IPS-20b (cell line): Measurements from ENCODE around the gene TSPO.

ENCODE experiments used
- H3K27ac ChIP-seq: one replicate; pipeline ENCODE4 v1.5.1; 2013; ENCODE audit warnings: low read length
- H3K27me3 ChIP-seq: 2 replicates; pipeline ENCODE4 v1.6.1; 2013; ENCODE audit warnings: mild to moderate bottlenecking, low read length, inconsistent platforms; ENCODE audit not compliant: insufficient read depth
- H3K36me3 ChIP-seq: 2 replicates; pipeline ENCODE4 v1.6.1; 2013; ENCODE audit warnings: low read depth, mild to moderate bottlenecking, inconsistent platforms, low read length, moderate library complexity; ENCODE audit not compliant: insufficient read depth
- H3K4me1 ChIP-seq: 2 replicates; pipeline ENCODE4 v1.6.1; 2013; ENCODE audit warnings: mild to moderate bottlenecking, control low read depth, inconsistent platforms, low read length, moderate library complexity; ENCODE audit not compliant: insufficient read depth
- H3K4me3 ChIP-seq: 2 replicates; pipeline ENCODE4 v1.5.1; 2013; ENCODE audit warnings: mild to moderate bottlenecking, low read length, inconsistent platforms
- H3K9ac ChIP-seq: 2 replicates; pipeline ENCODE4 v1.6.1; 2013; ENCODE audit warnings: low read depth, mild to moderate bottlenecking, inconsistent platforms, low read length, moderate library complexity
- H3K9me3 ChIP-seq: 2 replicates; pipeline ENCODE4 v1.6.1; 2013; ENCODE audit warnings: mild to moderate bottlenecking, low read depth, low read length, inconsistent platforms; ENCODE audit not compliant: insufficient read depth

The TSPO gene

DNA sequence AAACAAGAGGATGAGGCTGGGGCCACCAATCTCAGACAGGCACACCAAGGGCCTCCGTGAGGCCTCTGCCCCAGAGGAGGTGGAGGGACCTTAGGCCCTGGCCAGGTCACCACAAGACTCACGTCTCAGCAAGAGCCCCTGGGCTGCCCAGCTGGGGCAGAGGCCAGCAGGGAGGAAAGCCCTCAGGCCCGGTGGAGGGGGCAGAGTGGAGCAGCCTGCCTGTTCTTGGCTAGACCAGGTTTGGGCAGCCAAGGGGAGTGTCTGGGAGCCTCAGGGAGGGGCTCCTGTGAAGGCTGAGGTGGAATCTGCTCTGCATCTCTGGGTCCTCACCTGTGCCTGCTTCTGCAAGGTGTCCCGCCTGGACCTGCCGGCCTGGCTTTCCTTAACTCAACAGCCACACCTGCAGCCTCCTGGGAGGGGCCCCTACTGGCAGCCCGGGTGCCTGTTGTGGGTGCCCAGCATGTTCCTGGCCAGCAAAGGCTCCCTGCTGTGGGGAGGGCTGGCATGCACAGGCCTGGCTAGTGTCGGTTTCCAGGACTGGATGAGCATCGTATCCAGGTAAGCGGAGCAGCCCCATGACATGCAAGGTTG, 23.7 kb downstream of the TSPO start:
- H3K4me1 ChIP-seq: no peaks in the 10 kb centered on the region
- no peak overlapping the region for H3K4me3 ChIP-seq
- peaks cover 91% of the 10 kb centered on the region for H3K36me3 ChIP-seq
- no peak overlapping the region for H3K9ac ChIP-seq
- no peak overlapping the region for H3K27ac ChIP-seq
- no peaks in the 10 kb centered on the region for H3K9me3 ChIP-seq
- H3K27me3 ChIP-seq: no peaks in the 10 kb centered on the region

DNA sequence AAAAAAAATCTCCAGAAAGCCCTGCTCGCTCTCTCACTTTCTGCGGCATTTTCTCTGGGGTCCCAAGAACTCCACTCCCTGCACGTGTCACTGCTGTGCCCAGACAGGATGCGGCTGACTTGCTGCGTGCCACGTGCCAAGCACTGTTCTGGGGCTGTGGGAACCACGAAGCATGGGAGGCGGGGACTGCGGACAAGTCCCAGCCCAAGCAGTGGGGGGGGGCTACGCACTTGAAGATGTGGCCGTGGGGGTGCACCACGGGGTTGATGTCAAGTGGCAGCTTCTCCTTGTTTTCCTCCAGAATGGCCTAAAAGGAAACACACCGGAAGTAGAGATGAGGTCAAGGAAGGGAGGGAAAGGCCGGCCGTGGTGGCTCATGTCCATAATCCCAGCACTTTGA, 24.7 kb downstream of the TSPO start:
- Histone ChIP-seq H3K27ac (no peak overlapping the region), H3K9ac (no peak overlapping the region), H3K4me1 (no peaks in the 10 kb centered on the region), H3K4me3 (no peak overlapping the region), H3K9me3 (no peaks in the 10 kb centered on the region), H3K36me3 (peaks cover 90% of the 10 kb centered on the region), H3K27me3 (no peaks in the 10 kb centered on the region)

DNA sequence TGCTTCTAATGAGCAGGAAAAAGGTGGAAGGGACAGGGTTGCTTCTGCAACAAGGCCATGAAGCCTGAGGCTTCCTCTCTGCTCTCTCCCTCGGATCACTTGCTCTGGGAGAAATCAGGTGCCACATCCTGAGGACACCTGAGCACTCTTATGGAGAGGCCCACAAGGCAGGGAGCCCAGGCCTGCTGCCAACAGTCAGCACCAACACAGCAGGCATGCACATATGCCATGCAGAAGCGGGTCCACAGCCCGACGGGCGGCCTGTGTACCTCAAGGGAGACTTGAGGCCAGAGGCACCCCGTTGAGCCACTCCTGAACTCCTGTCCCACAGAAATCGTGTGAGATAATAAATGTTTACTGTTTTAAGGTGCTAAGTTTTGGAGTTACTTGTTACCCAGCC, 26.1 kb downstream of the TSPO start:
- Histone ChIP-seq H3K9me3 (no peaks in the 10 kb centered on the region), H3K4me3 (no peak overlapping the region), H3K4me1 (no peaks in the 10 kb centered on the region), H3K27ac (no peak overlapping the region), H3K9ac (no peak overlapping the region), H3K27me3 (no peaks in the 10 kb centered on the region), H3K36me3 (peaks cover 89% of the 10 kb centered on the region)

DNA sequence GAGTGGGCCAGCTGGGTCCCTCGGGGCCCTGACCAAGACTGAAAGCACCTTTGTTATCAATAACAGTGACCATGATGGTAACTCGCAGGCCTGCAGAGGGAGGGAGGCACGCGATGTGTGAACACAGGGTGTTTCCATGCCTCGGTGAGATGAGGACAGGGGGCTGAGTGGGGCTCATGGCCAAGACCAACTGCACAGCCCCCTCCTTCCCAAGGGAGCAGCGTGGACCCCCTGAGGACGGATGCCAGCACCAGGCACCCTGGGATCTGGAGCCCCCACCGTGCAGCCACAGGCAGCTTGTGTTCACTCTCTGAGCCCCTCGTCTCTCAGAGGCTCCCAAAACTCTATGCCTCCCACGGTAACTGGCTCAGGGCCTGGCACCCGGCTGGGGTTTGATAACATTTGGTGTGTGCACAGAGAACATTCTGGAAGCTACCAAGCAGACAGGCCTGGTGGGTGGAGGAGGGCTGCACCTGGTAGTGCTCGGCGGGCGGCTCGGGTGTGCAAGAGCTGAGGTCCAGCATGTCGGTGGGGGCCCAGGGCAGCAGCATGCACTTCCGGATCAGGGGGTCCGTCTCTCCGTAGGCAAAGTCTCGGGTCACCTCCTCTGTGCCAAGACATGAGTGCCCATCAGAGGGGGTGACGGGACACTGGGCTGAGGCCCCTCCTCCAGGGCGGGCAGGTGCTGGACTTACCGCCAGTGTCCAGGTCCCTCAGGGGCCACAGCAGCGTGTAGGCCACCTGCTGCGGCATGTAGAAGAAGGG, 28.0 kb downstream of the TSPO start:
- Histone ChIP-seq H3K9me3 (no peaks in the 10 kb centered on the region), H3K27me3 (no peaks in the 10 kb centered on the region), H3K36me3 (peaks cover 87% of the 10 kb centered on the region), H3K9ac (no peak overlapping the region), H3K27ac (no peak overlapping the region), H3K4me3 (no peak overlapping the region), H3K4me1 (no peaks in the 10 kb centered on the region)

DNA sequence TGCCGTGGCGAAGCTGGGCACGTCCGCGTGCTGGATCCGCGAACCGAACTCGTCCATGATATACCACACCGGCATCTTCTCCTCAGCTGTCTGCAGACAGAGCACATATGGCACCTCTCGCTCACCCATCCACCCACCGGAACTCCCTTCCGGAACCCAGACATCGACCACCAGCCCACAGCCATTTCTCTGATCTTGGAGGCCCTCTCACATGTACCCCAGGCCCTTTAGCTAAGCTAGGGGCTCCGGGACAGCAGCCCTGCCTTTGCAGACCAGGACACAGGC, 28.5 kb downstream of the TSPO start:
- Histone ChIP-seq H3K9ac (no peak overlapping the region), H3K4me3 (no peak overlapping the region), H3K36me3 (peaks cover 81% of the 10 kb centered on the region), H3K27ac (no peak overlapping the region), H3K4me1 (no peaks in the 10 kb centered on the region), H3K27me3 (no peaks in the 10 kb centered on the region), H3K9me3 (no peaks in the 10 kb centered on the region)

DNA sequence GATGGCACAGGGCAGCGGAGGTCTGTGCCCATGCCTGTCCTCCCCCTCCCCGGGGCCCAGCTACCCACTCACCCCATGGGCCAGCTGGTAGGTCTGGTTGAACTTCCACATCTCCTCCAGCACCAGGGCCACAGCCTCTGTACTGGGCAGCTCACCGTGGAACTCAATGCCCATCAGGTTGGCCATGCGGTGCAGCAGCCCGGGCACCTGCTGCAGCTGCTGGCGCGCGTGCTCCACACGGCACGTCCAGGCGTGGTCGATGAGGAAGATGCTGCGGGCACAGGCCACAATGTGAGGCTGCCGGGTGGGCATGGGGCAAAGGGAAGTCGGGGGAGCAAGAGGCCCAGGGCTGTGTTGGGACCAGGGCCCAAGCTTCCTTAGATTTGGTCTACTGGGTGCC, 29.3 kb downstream of the TSPO start:
- Histone ChIP-seq H3K9me3 (no peaks in the 10 kb centered on the region), H3K9ac (no peak overlapping the region), H3K36me3 (peaks cover 73% of the 10 kb centered on the region), H3K4me1 (peaks cover 5% of the 10 kb centered on the region), H3K27me3 (no peaks in the 10 kb centered on the region), H3K27ac (no peak overlapping the region), H3K4me3 (no peak overlapping the region)

DNA sequence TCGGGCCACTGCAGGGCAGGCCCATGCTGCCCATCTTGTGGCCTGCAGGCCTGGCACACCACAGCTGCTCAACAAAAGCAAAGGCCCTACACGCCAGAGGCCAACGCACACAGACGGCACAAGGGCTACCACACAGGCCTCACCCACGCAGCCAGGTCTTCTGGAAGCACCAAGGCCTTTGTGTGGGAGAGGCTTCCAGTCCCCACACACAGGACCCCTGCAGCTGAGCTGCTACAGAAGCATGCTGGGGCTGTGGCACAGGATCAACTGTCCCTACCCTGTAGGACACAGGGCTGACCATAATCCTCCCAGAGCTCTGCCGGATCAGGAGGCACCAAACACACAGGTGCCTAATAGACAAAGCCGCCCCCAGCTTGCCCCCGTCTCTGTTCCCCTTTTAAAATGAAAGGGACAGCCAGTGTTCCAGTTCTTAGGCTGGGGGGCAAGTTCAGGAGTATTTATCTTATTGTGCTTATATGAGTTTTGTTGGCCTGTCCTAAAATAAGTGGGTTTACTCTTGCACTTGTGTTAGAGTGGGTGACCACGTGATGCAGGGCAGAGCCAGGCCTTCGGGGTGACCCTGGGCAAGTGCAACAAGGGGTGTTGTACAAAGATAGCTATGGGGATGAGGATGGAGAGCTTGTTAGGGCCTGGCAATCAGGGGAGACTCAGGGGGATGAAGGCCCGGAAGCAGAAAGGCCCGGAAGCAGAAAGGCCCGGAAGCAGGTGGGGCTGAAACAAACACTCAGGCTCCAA, 30.1 kb downstream of the TSPO start:
- peaks cover 67% of the 10 kb centered on the region for H3K36me3 ChIP-seq
- no peak overlapping the region for H3K9ac ChIP-seq
- H3K27me3 ChIP-seq: no peaks in the 10 kb centered on the region
- H3K27ac ChIP-seq: no peak overlapping the region
- H3K4me1 ChIP-seq: peaks cover 6% of the 10 kb centered on the region
- H3K9me3 ChIP-seq: no peaks in the 10 kb centered on the region
- H3K4me3 ChIP-seq: no peak overlapping the region

DNA sequence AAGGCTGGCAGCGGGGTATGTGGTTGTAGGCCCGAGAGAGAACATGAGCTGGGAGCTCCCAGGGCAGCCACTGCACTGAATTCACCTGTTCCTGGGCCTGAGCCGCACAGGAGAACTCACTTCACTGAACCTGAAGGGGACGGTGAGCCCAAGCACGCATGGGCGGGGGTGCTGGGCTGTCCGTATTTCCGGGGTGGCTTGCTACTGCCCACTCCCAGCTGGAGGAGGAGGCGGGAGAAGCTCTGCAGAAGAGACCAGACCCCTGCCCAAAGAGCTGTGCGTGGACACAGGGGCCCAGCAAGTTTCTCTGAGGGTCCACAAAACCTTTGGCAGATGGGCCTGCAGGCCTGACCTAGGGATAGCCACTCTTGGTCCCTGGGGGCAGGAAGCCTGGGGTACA, 30.8 kb downstream of the TSPO start:
- H3K27me3 ChIP-seq: no peaks in the 10 kb centered on the region
- H3K9me3 ChIP-seq: no peaks in the 10 kb centered on the region
- H3K4me1 ChIP-seq: peaks cover 6% of the 10 kb centered on the region
- H3K9ac ChIP-seq: no peak overlapping the region
- no peak overlapping the region for H3K4me3 ChIP-seq
- H3K27ac ChIP-seq: no peak overlapping the region
- H3K36me3 ChIP-seq: peaks cover 62% of the 10 kb centered on the region

DNA sequence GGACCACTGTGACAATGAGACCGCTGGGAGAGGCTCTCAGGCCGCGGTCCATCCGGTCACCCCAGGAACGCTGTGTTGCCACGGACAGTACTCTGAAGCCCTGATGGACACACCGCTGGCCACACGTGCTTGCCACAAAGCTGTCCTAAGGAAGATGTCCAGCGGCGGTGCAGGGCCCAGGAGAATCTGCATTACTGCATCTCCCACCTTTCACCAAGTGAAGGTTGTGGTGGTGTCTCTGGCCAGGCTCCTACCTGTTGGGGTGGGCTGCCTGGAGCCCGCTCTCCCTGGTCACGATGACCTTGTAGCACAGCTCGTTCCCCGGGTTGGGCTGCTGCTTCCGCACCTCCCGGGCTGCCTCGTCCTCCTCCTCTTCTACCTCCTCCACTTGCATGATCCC, 31.4 kb downstream of the TSPO start:
- no peak overlapping the region for H3K9ac ChIP-seq
- H3K27me3 ChIP-seq: no peaks in the 10 kb centered on the region
- H3K36me3 ChIP-seq: peaks cover 57% of the 10 kb centered on the region
- no peak overlapping the region for H3K27ac ChIP-seq
- H3K9me3 ChIP-seq: no peaks in the 10 kb centered on the region
- H3K4me1 ChIP-seq: peaks cover 6% of the 10 kb centered on the region
- no peak overlapping the region for H3K4me3 ChIP-seq

DNA sequence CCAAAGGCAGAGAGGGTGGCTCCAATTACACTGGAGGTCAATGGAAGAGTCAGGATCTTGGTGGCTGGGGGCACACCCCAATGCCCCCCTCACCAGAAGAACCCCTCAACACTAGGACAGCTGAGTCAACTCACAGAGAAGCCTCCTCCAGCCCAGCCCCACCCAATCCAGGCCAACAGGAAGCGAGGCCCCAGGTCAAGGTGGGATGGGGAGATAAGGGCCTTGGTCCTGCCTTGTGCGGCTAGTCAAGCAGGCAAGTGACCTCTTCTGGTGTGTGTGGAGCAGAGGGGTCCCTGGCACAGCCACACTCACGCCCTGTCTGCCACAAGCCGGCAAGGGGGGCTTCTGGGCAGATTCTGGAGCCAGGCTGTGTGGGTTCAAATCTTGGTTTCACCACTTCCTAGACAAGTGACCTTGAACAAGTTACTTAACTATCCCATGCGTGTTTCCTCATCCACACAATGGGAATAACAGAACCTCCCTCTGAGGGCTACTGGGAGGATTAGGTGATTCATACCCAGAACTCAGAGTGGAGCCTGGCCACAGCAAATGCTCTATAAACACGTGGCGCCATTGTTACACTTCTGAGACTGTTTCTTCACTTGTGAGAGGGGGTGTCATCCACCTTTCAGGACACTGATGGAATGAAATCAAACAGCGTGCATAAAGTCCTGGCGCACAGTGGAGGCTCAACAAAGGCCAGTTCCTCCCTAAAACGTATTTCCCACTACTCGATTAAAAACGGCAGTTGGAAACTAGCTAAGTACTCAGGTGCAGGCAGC, 32.3 kb downstream of the TSPO start:
- no peak overlapping the region for H3K9ac ChIP-seq
- peaks cover 6% of the 10 kb centered on the region for H3K4me1 ChIP-seq
- no peaks in the 10 kb centered on the region for H3K27me3 ChIP-seq
- no peak overlapping the region for H3K27ac ChIP-seq
- no peaks in the 10 kb centered on the region for H3K9me3 ChIP-seq
- peaks cover 51% of the 10 kb centered on the region for H3K36me3 ChIP-seq
- H3K4me3 ChIP-seq: no peak overlapping the region

DNA sequence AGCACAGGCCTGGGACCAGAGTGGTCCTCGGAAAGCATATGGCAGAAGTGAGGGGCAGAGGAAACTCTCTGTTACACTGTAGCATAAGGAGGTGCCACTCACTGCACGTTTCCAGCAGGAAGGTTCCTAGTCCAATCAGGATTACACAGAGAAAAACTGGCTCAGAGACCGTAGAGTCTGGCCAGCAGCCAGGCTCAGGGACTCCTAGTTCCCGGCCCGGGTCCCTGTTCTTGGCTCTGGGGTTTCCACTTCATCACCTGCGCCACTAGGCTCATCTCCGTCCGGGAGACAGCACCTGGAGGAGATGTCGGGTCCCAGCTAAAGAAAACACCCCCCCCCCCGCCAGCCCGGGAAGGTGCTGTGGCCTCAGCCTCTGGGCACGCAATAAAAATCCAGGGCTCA, 34.5 kb downstream of the TSPO start:
- peak overlapping the region; percentile 97 for H3K4me3 ChIP-seq
- peak overlapping the region; percentile 94; the same call in 1 of the 2 replicates for H3K9ac ChIP-seq
- no peaks in the 10 kb centered on the region for H3K27me3 ChIP-seq
- no peak overlapping the region for H3K27ac ChIP-seq
- peaks cover 6% of the 10 kb centered on the region for H3K4me1 ChIP-seq
- H3K9me3 ChIP-seq: no peaks in the 10 kb centered on the region
- peaks cover 30% of the 10 kb centered on the region for H3K36me3 ChIP-seq
